SK-N-MC (cell line): ENCODE measurements around the gene PACSIN2.
"Not testable (repeated sequence)": the region's sequence is repeated elsewhere in the genome, so short reads cannot be mapped to it uniquely, and the experiment has no call there.

Source experiments
- DNase-seq: peaks from one replicate; pipeline ENCODE4 v3.0.0-alpha.2; 2011; ENCODE audit warnings: low read depth, low spot score
- H3K27ac ChIP-seq: fragments of 200-600 bp; sonication (generic); 2 replicates; pipeline ENCODE4 v1.5.1; 2016; ENCODE audit warnings: mixed run types
- H3K36me3 ChIP-seq: fragments of 200-600 bp; sonication (generic); 2 replicates; pipeline ENCODE4 v1.6.1; 2017; ENCODE audit warnings: antibody characterized with exemption, low read length, mixed read lengths; ENCODE audit not compliant: insufficient read depth
- H3K4me3 ChIP-seq: fragments of 200-600 bp; sonication (generic); 2 replicates; pipeline ENCODE4 v1.5.1; 2016
- H3K9ac ChIP-seq: fragments of 200-600 bp; sonication (generic); 2 replicates; pipeline ENCODE4 v1.8.0; 2017; ENCODE audit warnings: mixed run types, mixed read lengths; ENCODE audit not compliant: insufficient read length
- H3K9me3 ChIP-seq: fragments of 200-600 bp; sonication (generic); 2 replicates; pipeline ENCODE4 v1.6.1; 2017; ENCODE audit warnings: low read depth, mild to moderate bottlenecking, antibody characterized with exemption, low read length, moderate library complexity, mixed read lengths
- EZH2 ChIP-seq: fragments of 200-600 bp; sonication (generic); IDR thresholded peaks from one replicate; pipeline ENCODE4 v1.6.1; 2017; ENCODE audit warnings: antibody characterized with exemption
- FOXP2 ChIP-seq: optimal IDR thresholded peaks from 2 replicates; pipeline ENCODE3; 2011; ENCODE audit warnings: mild to moderate bottlenecking, moderate library complexity; ENCODE audit not compliant: insufficient read depth; ENCODE audit errors: extremely low read length, control extremely low read depth
- POLR2AphosphoS5 ChIP-seq: IDR thresholded peaks from 2 replicates; pipeline ENCODE4 v1.6.1; 2012; ENCODE audit warnings: mild to moderate bottlenecking, low read depth, low read length, borderline replicate concordance

PACSIN2 gene

DNA sequence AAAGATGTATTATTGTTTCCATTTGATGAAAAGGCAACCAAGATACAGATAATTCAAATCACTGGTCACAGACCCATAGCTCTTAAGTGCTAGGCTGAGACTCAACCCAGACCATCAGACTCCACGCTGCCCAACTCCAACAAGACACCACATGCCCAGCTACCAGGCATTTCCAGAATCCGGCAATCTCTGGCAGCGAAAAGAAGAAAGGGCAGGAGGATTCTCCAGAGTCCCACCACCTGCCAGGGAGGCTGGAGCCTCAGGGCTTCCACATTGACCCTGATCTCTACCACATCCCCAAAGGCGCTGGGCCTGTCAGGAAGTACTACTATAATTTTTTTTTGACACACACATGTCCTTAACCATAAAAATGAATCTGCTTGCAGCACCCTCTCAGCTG lies 96.4 kb downstream of the PACSIN2 start:
- no peak overlapping the region for H3K9ac ChIP-seq
- no peaks in the 10 kb centered on the region for H3K36me3 ChIP-seq
- no peak overlapping the region for H3K4me3 ChIP-seq
- H3K27ac ChIP-seq = no peak overlapping the region
- no peaks in the 10 kb centered on the region for H3K9me3 ChIP-seq
- no peak for DNase-seq
- no peak for TF ChIP-seq FOXP2
- no peak for TF ChIP-seq EZH2
- no peak for TF ChIP-seq POLR2AphosphoS5

DNA sequence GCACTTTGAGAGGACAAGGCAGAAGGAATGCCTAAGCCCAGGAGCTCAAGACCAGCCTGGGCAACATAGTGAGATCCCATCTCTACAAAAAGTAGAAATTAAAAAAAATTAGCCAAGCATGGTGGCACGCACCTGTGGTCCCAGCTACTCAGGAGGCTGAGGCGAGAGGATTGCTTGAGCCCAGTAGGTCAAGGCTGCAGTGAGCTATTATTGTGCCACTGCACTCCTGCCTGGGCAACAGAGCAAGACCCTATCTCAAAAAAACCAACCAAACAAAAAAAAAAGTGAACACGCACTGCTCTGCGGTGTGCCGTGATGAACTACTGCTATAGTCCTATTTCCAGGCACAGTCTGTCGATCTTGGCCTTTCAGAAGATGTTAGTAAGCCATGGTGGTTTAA lies 97.6 kb downstream of the PACSIN2 start:
- H3K9me3 ChIP-seq, H3K9ac ChIP-seq, H3K27ac ChIP-seq, DNase-seq, H3K36me3 ChIP-seq, H3K4me3 ChIP-seq: not testable (repeated sequence)

DNA sequence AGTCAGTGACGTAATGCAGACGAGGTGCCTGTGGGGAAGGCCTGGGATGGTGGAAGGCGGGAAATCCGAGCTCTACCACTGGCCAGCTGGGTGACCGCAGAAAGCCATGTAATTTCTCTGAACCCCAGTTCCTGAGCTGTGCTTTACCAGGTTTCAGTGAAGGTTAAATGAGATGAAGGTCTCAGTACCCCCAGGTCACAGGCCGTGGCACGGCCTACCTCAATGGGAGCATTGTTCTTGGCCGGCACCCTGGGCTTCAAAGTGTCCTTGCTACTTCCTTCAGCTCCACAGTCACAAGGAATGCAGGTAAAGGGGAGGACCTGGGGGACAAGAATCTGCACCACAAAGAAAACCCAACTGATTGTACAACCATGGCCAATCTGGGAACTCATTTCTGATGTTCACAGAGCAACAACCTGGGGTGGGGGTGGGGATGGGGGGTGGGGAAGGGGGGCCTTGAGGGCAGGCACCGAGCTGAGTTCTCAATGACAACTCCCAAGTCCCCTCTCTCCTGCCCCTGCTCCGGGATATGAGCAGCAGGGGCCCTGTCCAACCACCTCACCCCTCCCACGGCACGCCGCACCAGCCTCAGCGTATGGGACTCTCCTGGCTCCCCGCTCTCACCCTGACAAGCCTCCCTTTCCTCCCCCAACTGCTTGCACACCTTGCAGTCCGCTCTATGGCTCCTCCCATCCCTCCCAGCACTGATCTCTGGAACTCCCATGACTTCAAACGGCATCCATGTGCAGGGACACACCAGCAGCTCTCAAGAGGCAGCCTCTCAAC lies 98.8 kb downstream of the PACSIN2 start:
- TF ChIP-seq FOXP2 (no peak), POLR2AphosphoS5 (no peak), EZH2 (no peak)
- Histone ChIP-seq H3K27ac (no peak overlapping the region), H3K36me3 (no peaks in the 10 kb centered on the region), H3K9ac (no peak overlapping the region), H3K9me3 (no peaks in the 10 kb centered on the region), H3K4me3 (no peak overlapping the region)
- no peak for DNase-seq

- H3K9ac ChIP-seq = no peak overlapping the region
- no peak overlapping the region for H3K27ac ChIP-seq
- no peak for TF ChIP-seq EZH2
- TF ChIP-seq POLR2AphosphoS5 = no peak
- no peak for TF ChIP-seq FOXP2
Observed at GRCh38 chr22:42914511-42915076, 100.4 kb downstream of the PACSIN2 start.

GRCh38 chr22:42913874-42914510 lies 101.0 kb downstream of the PACSIN2 start:
- H3K9me3 ChIP-seq = no peaks in the 10 kb centered on the region
- no peak for TF ChIP-seq EZH2
- TF ChIP-seq POLR2AphosphoS5 = no peak
- no peak for TF ChIP-seq FOXP2
- H3K36me3 ChIP-seq = no peaks in the 10 kb centered on the region
- H3K27ac ChIP-seq = no peak overlapping the region
- H3K4me3 ChIP-seq = no peak overlapping the region
- no peak overlapping the region for H3K9ac ChIP-seq
- no peak for DNase-seq

More at GRCh38 chr22:42914511-42915076, 100.4 kb downstream of the PACSIN2 start:
- no peaks in the 10 kb centered on the region for H3K36me3 ChIP-seq
- no peak overlapping the region for H3K4me3 ChIP-seq
- H3K9me3 ChIP-seq = no peaks in the 10 kb centered on the region
- DNase-seq = no peak

GRCh38 chr22:42912059-42912458 lies 102.9 kb downstream of the PACSIN2 start:
- no peak for TF ChIP-seq POLR2AphosphoS5
- TF ChIP-seq EZH2 = no peak
- TF ChIP-seq FOXP2 = no peak
- Histone ChIP-seq H3K9ac (no peak overlapping the region), H3K9me3 (no peaks in the 10 kb centered on the region), H3K4me3 (no peak overlapping the region), H3K36me3 (no peaks in the 10 kb centered on the region), H3K27ac (no peak overlapping the region)
- DNase-seq = no peak

DNA sequence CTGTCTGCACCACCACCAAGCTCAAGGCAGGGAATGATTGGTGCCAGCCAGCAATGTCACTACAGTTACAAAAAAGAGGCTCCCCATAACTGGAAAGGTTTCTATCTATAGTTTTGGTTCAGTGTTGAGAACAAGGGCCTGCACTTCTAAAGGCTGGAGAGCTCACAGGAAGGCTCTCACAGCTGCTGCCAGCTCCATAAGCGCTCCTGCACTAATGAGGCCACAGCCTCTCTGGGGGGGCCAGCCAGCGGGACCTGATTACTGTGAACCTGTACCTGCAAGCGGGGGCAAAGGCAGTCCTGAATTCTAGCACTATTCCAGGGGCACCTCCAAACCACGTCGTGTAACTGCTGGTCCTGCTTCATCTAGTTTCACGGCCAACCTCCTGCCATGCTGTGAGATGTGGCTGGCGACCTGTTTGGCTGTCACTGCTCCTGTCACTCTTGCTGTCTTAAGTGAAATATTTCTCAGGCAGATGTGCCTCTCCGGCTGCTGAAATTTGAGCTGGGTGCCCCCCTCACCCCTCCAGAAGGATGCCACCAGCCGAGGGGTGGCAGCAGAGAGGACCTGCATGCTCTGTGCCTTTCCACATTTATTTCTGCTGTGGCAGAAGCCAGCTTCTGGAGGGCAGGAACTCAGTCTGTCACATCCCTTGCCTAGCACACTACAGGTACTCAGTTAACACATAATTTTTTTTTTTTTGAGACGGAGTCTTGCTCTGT lies 104.6 kb downstream of the PACSIN2 start:
- Histone ChIP-seq H3K4me3 (no peak overlapping the region), H3K36me3 (no peaks in the 10 kb centered on the region), H3K9me3 (no peaks in the 10 kb centered on the region), H3K27ac (no peak overlapping the region), H3K9ac (no peak overlapping the region)
- no peak for DNase-seq
- TF ChIP-seq FOXP2 (no peak), POLR2AphosphoS5 (no peak), EZH2 (no peak)

DNA sequence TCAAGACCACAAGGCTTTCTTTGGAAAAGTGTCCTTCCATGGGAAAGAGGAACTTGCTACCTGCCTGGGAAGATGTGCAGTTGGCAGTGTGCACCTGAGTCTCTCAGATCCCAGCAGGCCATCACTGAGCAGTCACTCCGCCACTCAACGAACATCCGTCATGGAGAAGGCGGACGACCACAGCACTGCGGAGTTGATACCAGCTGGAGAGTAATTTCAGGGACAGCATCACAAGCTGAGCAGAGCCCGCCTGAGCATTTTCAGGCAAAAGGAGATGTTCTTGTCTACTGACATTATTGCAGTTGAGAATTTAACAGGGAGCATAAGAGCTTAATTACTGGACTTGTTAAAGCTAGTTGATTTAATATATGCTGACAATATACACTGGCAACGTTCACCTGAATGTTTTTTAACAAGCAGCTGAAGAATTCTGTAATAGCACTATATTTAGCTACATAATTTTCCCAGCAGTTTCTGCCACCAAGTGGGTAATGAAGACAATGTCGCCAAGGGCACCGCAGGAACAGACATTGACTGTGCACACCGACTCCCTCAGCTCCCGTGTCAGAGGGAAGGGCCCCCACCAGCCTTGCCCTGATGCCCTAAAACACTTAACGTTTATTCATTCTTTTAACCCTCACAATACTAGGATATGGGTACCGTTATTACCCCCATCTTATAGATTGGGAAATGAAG lies 105.4 kb downstream of the PACSIN2 start:
- no peak overlapping the region for H3K4me3 ChIP-seq

More for the DNA sequence above, 105.4 kb downstream of the PACSIN2 start:
- H3K9ac ChIP-seq = no peak overlapping the region
- H3K36me3 ChIP-seq = no peaks in the 10 kb centered on the region
- H3K9me3 ChIP-seq = no peaks in the 10 kb centered on the region
- no peak for TF ChIP-seq EZH2
- no peak for TF ChIP-seq FOXP2
- no peak for TF ChIP-seq POLR2AphosphoS5
- DNase-seq = no peak
- no peak overlapping the region for H3K27ac ChIP-seq
